GM18526 (cell line): ENCODE data around the gene HM13.

Experiments
- POLR2A ChIP-seq: IDR thresholded peaks from 3 replicates; pipeline ENCODE4 v1.6.1; 2011; ENCODE audit not compliant: insufficient read length; ENCODE audit errors: extremely low read depth

The HM13 gene

GRCh38 chr20:31555203-31555775 lies 41.0 kb downstream of the HM13 start:
- TF ChIP-seq POLR2A, result no peak

DNA sequence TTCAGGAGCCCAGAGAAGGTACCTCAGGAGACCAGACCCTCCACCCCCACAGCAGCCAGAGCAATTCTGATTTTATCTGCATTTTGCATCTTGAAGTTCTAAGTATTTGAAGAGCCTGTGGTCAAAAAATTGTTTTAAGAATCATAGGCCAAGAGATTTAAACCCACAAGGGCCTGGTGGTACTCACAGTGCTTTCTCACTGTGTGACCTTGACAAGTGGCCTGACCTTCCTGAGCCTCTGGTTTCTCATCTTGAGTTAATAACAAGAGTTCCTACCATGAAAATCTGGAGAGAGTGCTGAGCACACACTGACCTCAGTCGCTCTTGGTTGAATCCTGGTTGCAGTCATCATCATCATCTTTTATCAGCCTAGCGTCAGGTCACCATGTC lies 45.5 kb downstream of the HM13 start:
- no peak for TF ChIP-seq POLR2A

DNA sequence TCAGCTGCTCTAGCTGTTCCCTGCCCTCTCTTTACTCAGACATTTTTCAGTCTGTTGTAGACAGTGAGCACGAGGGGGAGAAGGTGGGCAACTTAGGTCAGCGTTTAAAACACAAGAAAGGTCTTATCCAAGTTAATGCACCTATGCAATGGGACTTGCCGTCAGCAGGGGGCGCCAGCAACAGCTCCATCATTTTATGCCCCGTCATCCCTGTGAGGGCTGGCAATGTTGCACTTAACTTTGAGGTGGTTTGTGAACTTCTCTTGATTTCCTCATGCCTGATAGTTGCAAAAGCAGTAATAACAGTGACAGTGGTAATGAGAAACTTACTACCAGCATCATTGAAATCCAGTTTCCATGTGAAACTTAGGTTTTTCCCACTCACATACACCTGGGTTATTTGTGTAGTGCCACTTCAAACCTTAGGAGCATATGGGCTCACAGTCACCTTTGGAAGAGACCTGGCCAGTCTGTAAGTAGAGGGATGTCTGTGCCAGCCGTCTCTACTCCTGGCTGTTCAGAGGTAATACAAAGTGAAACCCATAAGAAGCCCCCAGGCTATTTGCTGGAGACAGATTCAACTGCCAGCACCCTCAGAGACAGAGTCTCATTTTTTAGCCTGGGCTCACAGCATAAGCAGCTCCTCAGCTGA lies 46.0 kb downstream of the HM13 start:
- no peak for TF ChIP-seq POLR2A

DNA sequence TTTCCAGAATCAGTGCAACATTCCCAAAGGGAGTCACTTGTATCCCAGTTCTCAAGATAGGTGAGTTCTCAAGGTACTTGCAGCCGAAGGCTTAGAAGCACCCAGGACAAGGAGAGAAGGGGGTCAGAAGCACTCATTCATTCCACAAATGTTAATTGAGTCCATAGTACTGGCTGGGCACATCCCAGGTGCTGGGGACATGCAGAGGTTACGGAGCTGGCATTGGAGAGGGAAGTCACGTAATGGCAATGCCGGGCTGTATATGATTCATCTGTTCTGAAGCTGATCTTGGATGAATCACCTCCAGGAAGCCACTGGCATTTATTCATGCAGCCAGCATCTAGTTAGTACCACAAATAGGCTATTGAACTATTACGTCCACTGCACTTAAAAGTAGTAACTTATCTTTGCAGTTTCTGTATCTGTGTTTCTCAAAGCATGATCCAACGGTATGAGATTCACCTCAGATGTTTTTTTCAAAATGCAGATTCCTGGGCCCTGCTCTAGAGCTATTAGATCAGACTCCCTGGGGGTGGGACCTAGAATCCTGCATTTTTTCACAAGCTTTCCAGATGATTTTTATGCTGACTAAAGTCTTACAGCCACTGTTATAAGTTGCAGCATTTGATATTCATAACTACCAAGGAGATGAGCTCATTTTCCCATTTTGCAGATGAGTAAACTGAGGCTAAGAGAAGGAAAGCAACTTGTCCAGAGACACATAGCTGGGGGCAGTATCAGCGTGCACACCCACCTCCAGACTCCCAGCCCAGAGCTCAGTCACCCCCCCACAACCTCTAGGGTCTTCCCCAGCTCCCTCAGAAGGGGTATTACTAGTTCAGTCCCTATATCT lies 46.7 kb downstream of the HM13 start:
- TF ChIP-seq POLR2A, result no peak

DNA sequence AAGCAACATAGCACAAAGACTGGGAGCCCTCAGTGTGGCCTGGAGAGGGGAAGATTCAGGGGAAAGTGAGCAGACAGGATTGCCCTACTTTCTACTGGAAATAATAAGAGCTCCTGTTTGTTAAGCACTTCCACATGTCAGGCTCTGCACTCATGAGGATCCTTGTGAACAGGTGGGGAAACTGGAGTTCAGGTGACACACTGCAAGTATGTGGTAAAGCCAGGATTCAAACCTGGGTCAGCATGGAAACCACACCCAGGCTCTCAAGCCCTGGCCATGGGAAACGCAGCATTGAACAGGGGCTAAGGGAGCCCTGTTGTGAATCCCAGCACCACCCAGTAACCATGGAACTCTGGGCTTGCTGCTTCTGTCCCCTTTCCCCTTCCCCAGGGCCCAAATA lies 48.0 kb downstream of the HM13 start:
- no peak for TF ChIP-seq POLR2A

GRCh38 chr20:31564284-31564683 lies 50.0 kb downstream of the HM13 start:
- TF ChIP-seq POLR2A, result no peak

GRCh38 chr20:31565699-31566318 lies 51.6 kb downstream of the HM13 start:
- TF ChIP-seq POLR2A, result no peak

DNA sequence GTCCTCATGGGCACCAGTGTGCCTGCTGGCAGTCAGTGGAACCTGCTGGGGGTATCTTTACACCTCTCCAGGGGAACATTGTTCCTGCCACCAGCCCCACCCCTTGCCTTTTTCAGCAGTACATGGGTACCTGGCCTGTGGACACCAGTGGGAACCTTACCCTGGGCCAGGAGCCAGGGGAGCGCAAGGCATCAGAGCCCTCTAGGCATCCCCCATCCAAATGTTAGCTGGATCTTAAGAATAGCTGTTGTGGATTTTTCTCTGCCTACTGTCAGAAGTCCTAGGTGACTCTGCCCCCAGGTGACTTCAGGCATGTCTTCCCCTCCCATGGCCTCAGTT lies 52.0 kb downstream of the HM13 start:
- TF ChIP-seq POLR2A, result no peak

GRCh38 chr20:31566658-31567379 lies 52.6 kb downstream of the HM13 start:
- no peak for TF ChIP-seq POLR2A

DNA sequence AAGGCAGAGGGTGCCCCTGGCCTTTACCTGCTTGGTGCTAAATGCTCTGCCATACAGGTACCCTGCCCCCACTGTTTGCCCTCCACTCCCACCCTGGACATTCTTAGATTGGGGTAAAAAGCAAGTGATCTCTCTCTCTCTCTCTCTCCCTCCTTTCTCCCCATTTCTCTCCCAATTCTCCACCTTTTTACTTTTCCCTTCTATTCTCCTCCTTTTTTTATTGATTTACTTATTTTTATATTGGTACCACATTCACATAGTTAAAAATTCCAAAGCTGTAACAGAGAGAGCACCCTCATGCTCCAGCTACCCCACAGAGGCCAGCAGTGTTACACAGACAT lies 53.1 kb downstream of the HM13 start:
- no peak for TF ChIP-seq POLR2A

DNA sequence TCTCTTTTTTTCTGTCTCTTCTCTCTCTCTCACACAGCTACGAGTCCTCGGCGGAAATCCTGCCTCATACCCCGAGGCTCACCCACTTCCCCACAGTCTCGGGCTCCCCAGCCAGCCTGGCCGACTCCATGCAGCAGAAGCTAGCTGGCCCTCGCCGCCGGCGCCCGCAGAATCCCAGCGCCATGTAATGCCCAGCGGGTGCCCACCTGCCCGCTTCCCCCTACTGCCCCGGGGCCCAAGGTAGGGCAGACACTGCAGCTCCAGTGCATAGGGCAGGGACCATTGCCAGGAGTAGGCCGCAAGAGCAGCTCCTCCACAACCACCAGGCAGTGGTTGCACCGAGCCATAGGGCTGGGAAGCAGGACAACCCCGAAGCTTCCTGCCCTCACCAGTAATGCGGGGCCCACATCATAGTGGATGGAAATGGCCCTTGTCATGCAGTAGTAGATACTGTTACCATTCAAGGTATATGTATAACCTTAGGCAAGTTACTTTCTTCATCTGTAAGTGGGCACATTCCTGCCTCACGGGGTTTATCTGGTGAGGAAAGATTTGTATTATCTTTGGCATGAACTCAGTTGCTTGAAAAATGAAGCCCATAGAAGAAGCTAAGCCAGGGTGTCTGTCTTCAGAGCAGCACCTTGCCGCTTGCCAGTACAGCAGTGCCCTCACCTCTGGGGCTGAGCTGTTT lies 53.9 kb downstream of the HM13 start:
- TF ChIP-seq POLR2A, result no peak

- no peak for TF ChIP-seq POLR2A
Measured at GRCh38 chr20:31568773-31569162, 54.5 kb downstream of the HM13 start.

DNA sequence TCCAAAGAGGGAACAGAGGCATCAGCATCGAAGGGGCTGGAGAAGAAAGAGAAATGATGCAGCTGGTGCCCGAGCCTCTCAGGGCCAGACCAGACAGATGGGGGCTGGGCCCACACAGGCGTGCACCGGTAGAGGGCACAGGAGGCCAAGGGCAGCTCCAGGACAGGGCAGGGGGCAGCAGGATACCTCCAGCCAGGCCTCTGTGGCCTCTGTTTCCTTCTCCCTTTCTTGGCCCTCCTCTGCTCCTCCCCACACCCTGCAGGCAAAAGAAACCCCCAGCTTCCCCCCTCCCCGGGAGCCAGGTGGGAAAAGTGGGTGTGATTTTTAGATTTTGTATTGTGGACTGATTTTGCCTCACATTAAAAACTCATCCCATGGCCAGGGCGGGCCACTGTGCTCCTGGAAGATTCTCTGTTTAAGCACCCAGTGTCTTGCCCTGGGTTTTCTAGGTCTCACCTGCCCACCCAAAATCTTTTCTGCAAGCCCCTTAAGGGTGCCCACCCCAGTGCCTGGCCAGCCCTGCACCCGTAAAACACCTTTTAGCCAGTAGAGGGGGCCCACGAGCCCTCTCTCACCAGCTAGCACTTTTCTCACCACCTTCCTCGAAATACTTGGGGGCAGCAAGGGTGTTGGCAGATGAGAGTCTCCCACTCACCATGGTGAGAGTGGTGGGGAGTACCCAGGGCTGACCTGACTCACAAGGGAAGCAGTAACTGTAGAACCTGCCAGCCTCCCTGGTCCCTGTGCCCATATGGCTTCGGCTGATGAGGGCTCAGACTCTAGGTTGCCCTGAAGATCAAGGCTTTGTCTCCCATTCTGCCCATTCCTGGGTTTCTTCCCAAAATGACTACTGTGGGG lies 55.1 kb downstream of the HM13 start:
- TF ChIP-seq POLR2A, result no peak

- TF ChIP-seq POLR2A, result no peak
Measured at GRCh38 chr20:31570021-31570463, 55.8 kb downstream of the HM13 start.
